ENCODE data around the gene GLB1L2.

DNA sequence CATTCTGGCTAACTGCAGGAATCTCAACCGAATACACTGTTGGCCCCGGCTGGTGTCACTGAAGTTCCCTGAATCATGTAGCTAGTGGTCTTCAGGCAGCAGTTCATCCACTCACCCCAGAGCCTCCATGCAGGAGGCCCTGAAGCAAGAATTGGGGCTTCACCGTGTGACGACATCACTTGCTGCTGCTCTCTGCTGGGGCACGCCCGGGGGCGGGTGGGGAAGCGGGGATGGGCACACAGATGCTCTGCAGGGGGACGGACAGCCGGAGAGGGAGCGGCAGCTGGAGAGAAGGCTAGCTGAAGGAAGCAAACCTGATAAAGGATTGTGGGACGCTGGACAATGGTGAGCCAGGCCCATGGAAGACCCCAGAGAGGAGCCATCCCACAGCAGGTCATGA is 63.2 kb downstream of the GLB1L2 start:
- TF ChIP-seq POLR2AphosphoS5 (IDR thresholded peaks at IDR 0.05; ENCODE audit: borderline replicate concordance, low read depth, low read length) (no peak), EZH2 (IDR thresholded peaks at IDR 0.05) (no peak), FOXP2 (optimal IDR thresholded peaks at IDR 0.05; ENCODE audit: control extremely low read depth, extremely low read length, insufficient read depth) (no peak)

All from SK-N-MC (cell line).